HepG2 (cell line): ENCODE results near the gene CDRT15L2. TPM values are rescaled to one million over a fixed set of nuclear protein-coding genes. Genes with fewer than 3 reads are reported as not detected.
"Not testable (repeated sequence)": the region's sequence is repeated elsewhere in the genome, so short reads cannot be mapped to it uniquely, and the experiment has no call there.

ENCODE experiments used
- ATAC-seq: fragments of 200-7000 bp; cut with Tn5 transposase; 3 replicates; pipeline ENCODE4 v1.9.1; 2020; ENCODE audit warnings: mild to moderate bottlenecking, moderate library complexity
- Bru-seq: library from RNA; stranded (reverse); fragments of 400-500 nt; gene quantifications from one replicate; lab custom pipeline; 2021; lab: Mats Ljungman, UMichigan
- BruChase-seq, 2 experiments: library from RNA; stranded (reverse); fragments of 400-500 nt; gene quantifications; one replicate each; lab custom pipeline; 2021; lab: Mats Ljungman, UMichigan
- BruUV-seq: library from RNA; stranded (reverse); fragments of 400-500 nt; replicated peaks from 2 replicates; lab custom pipeline; 2021; lab: Mats Ljungman, UMichigan
- CTCF ChIA-PET: fragments of 300-600 bp; formaldehyde crosslinking; extraction: SDS; loops from one replicate; lab custom pipeline; 2021; ENCODE audit warnings: low total read pairs, inconsistent platforms, low intra/inter-chr PET ratio; lab: Yijun Ruan, JAX
- POLR2A ChIA-PET: fragments of 350-600 bp; sonication (Branson Sonifier 250); formaldehyde crosslinking; loops from one replicate; lab custom pipeline; 2020; ENCODE audit warnings: antibody characterized with exemption, inconsistent platforms; lab: Yijun Ruan, JAX
- DNase-seq: peaks from one replicate; pipeline ENCODE4 v3.0.0-alpha.2; 2015; ENCODE audit warnings: low spot score
- FAIRE-seq: peaks from 3 replicates; lab custom pipeline; 2011; peaks lifted over from hg19 to GRCh38; lab: Jason Lieb, UNC
- H2AFZ ChIP-seq: one replicate; pipeline ENCODE4 v1.6.1; 2011; ENCODE audit warnings: low read length, inconsistent platforms
- H3K27ac ChIP-seq: fragments of 300-600 bp; 3 replicates; pipeline ENCODE4 v1.8.0; 2011; ENCODE audit warnings: mixed run types, mild to moderate bottlenecking, mixed read lengths, low read length, inconsistent platforms; ENCODE audit not compliant: insufficient read depth; ENCODE audit errors: extremely low read length
- H3K27me3 ChIP-seq, 2 experiments: fragments of 200-600 bp in 1 of 2; 2 replicates in 1 of 2; 3 replicates in 1 of 2; pipeline versions ENCODE4 v1.6.0 to v1.8.0; 2011; ENCODE audit warnings: low read length in 2 of 2, mild to moderate bottlenecking in 2 of 2, moderate library complexity in 2 of 2, inconsistent platforms in 1 of 2; ENCODE audit not compliant: insufficient read depth in 2 of 2, control insufficient read depth in 1 of 2
- H3K36me3 ChIP-seq, 2 experiments: fragments of 200-600 bp in 1 of 2; replicated peaks in 1 of 2; 2 replicates in 1 of 2; 3 replicates in 1 of 2; pipeline versions ENCODE4 v1.5.1 to v1.8.0; 2011; ENCODE audit warnings: low read length in 2 of 2, inconsistent platforms in 1 of 2; ENCODE audit not compliant: insufficient read depth in 2 of 2, control insufficient read depth in 1 of 2
- H3K4me1 ChIP-seq: 2 replicates; pipeline ENCODE4 v1.5.1; 2012; ENCODE audit warnings: low read length, inconsistent platforms; ENCODE audit not compliant: insufficient read depth
- H3K4me2 ChIP-seq: 2 replicates; pipeline ENCODE4 v1.6.0; 2011; ENCODE audit warnings: low read depth, low read length, inconsistent platforms
- H3K4me3 ChIP-seq, 3 experiments: fragments of 200-600 bp in 1 of 3; sonication (generic), shearing (Covaris generic) in 1 of 3; replicated peaks in 1 of 3; 2 replicates each; pipeline ENCODE4 v1.5.1; 2011 to 2016; ENCODE audit warnings: low read length in 3 of 3, inconsistent platforms in 2 of 3, low read depth in 2 of 3, mild to moderate bottlenecking in 2 of 3, control low read depth in 1 of 3, mixed read lengths in 1 of 3; ENCODE audit not compliant: insufficient read depth in 1 of 3
- H3K79me2 ChIP-seq: one replicate; pipeline ENCODE4 v1.6.1; 2011; ENCODE audit warnings: low read length, inconsistent platforms; ENCODE audit not compliant: insufficient read depth
- H3K9ac ChIP-seq: 2 replicates; pipeline ENCODE4 v1.6.0; 2011; ENCODE audit warnings: mild to moderate bottlenecking, low read depth, low read length, inconsistent platforms; ENCODE audit not compliant: insufficient read depth
- H3K9me3 ChIP-seq: 2 replicates; pipeline ENCODE4 v1.5.1; 2012; ENCODE audit warnings: mild to moderate bottlenecking, low read length
- H4K20me1 ChIP-seq: 2 replicates; pipeline ENCODE4 v1.6.0; 2011; ENCODE audit warnings: inconsistent platforms, mild to moderate bottlenecking, low read length, moderate library complexity; ENCODE audit not compliant: insufficient read depth
- WGBS: methylation state at CpG from one replicate; pipeline ENCODE4 v1.1.6; 2017; ENCODE audit warnings: low lambda C conversion rate; 5-methylcytosine and 5-hydroxymethylcytosine counted together
- in situ Hi-C: cut with HindIII; loops from 2 replicates; pipeline ENCODE4 v1.10.0; 2017; ENCODE audit warnings: low pct_unique_long_range_greater_than_20kb; ENCODE audit not compliant: extremely low pct_ligation_motif_present
- intact Hi-C: fragments of 100-400 bp; cut with micrococcal nuclease; formaldehyde crosslinking; loops from one replicate; pipeline ENCODE4 v1.10.0; 2022; ENCODE audit not compliant: unreplicated experiment
- long read RNA-seq, 2 experiments: library from RNA in 1 of 2; library from polyadenylated mRNA in 1 of 2; stranded (forward) in 1 of 2; unstranded in 1 of 2; transcript quantifications; one replicate each; pipeline ENCODE4 v2.0.0, GENCODE V29; 2019 to 2022
- polyA minus RNA-seq, 3 experiments: library from RNA; depleted of rRNA, polyadenylated mRNA; stranded (reverse); fragments of >200 nt; gene quantifications; 2 replicates each; pipeline ENCODE4 v1.2.3, GENCODE V29; 2011; ENCODE audit warnings: low replicate concordance in 1 of 3
- polyA plus RNA-seq, 8 experiments: library from polyadenylated mRNA; depleted of rRNA in 3 of 8; stranded (reverse) in 7 of 8; unstranded in 1 of 8; fragments of >200 nt; fragmentation: Illumina TruSeq in 4 of 8; extraction: Trizol in 4 of 8; gene quantifications; 2 replicates each; pipeline versions ENCODE4 v1.2.1 to v1.2.3, GENCODE V29; 2011 to 2016; ENCODE audit warnings: low read depth in 4 of 8, missing spikeins in 1 of 8, mixed read lengths in 1 of 8; ENCODE audit not compliant: insufficient read depth in 1 of 8
- total RNA-seq, 5 experiments: library from RNA; depleted of rRNA; stranded (reverse); fragments of >200 nt; fragmentation: Illumina TruSeq; extraction: Trizol; gene quantifications; 2 replicates each; pipeline ENCODE4 v1.2.3, GENCODE V29; 2016; ENCODE audit warnings: low read depth in 1 of 5

CDRT15L2 gene
- total RNA-seq (2016; rRNA removed; fragmentation: Illumina TruSeq; extraction: Trizol), result not detected in 2 replicates
- not detected in 2 replicates for total RNA-seq (2016; cell fraction: cytosol; rRNA removed; fragmentation: Illumina TruSeq; extraction: Trizol; ENCODE audit: low read depth)
- not detected in 2 replicates for total RNA-seq (2016; cell fraction: insoluble cytoplasmic fraction; rRNA removed; fragmentation: Illumina TruSeq; extraction: Trizol)
- total RNA-seq (2016; cell fraction: membrane; rRNA removed; fragmentation: Illumina TruSeq; extraction: Trizol), result not detected in 2 replicates
- not detected in 2 replicates for total RNA-seq (2016; cell fraction: nucleus; rRNA removed; fragmentation: Illumina TruSeq; extraction: Trizol)
- polyA plus RNA-seq (2011; rRNA removed), result not detected in 2 replicates
- polyA plus RNA-seq (2011; cell fraction: cytosol; rRNA removed), result not detected in 2 replicates
- polyA plus RNA-seq (2011; cell fraction: nucleus; rRNA removed), result not detected in 2 replicates
- polyA plus RNA-seq (2012), result not detected in 2 replicates
- polyA plus RNA-seq (2016; cell fraction: cytosol; fragmentation: Illumina TruSeq; extraction: Trizol; ENCODE audit: low read depth), result not detected in 2 replicates
- polyA plus RNA-seq (2016; cell fraction: insoluble cytoplasmic fraction; fragmentation: Illumina TruSeq; extraction: Trizol; ENCODE audit: low read depth), result not detected in 2 replicates
- not detected in 2 replicates for polyA plus RNA-seq (2016; cell fraction: membrane; fragmentation: Illumina TruSeq; extraction: Trizol; ENCODE audit: low read depth)
- polyA plus RNA-seq (2016; cell fraction: nucleus; fragmentation: Illumina TruSeq; extraction: Trizol; ENCODE audit: insufficient read depth, low read depth), result not detected in 2 replicates
- polyA minus RNA-seq (2011; rRNA and poly(A)+ RNA removed; ENCODE audit: low replicate concordance), result not detected in 2 replicates
- polyA minus RNA-seq (2011; cell fraction: cytosol; rRNA and poly(A)+ RNA removed), result not detected in 2 replicates
- polyA minus RNA-seq (2011; cell fraction: nucleus; rRNA and poly(A)+ RNA removed), result not detected in 2 replicates
- Bru-seq, nascent RNA, result not detected
- BruChase-seq, experiment 1, labeled RNA remaining after a 6-hour chase, result not detected
- BruChase-seq, experiment 2, labeled RNA remaining after a 2-hour chase, result not detected
- long read RNA-seq, experiment 1, result 0 reads
- long read RNA-seq, experiment 2, result 0 reads

DNA sequence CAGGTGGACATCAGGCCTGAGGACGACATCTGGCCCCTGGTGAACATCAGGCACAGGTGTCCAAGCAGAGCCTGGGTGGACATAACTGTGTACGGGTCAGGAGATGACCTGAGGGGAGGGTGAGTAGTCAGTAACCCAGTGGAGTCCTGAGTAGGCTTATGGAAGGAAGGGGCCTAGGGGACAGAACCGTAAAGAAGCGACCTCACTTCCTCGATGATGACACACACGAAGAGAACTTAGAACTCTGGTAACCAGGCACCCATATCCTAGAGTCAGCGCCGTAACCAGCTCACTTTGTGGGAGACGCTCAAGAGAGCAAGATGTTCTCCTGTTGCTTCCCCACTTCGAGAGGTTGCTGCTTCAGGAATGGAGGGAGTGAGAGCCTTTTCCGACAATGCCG lies at the start of gene CDRT15L2:
CDRT15L2 (plus strand) TSS at position 301 of the 400 bp plus-strand sequence; CDS start at position 321, 20 bp downstream.
- WGBS, result 26% methylated on average over 8 of the region's 12 CpGs
- POLR2A ChIA-PET, intact Hi-C loops: not testable (repeated sequence)

DNA sequence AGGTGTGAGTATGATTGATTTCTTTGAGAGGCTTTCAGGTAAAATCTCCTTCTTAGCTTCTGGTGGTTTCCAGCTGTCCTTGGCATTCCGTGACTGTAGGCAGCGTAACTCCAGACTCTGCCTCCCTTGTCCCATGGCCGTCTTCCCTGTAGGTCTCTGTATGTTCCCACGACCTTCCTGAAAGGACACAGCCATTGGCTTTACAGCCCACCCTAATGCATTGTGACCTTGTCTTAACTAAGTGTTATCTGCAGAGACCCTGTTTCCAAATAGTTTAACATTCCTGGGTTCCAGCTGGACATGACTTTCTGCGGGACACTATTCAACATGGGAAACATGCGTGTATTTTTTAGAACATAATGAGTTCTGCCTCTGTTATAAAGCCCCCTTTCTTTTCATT lies 49.4 kb upstream of the CDRT15L2 start:
- ATAC-seq, FAIRE-seq: not testable (repeated sequence)

More for the DNA sequence above, at the start of gene CDRT15L2:
- H3K27me3 ChIP-seq, in situ Hi-C loops, H3K4me1 ChIP-seq, H3K36me3 ChIP-seq, H2AFZ ChIP-seq, H3K9me3 ChIP-seq, FAIRE-seq, H4K20me1 ChIP-seq, CTCF ChIA-PET, H3K79me2 ChIP-seq, DNase-seq, H3K9ac ChIP-seq, ATAC-seq, BruUV-seq, H3K4me3 ChIP-seq, H3K4me2 ChIP-seq, H3K27ac ChIP-seq: not testable (repeated sequence)

GRCh38 chr17:20532544-20533090 lies 46.9 kb upstream of the CDRT15L2 start:
- H3K9ac ChIP-seq, H3K27ac ChIP-seq, H3K4me3 ChIP-seq, CTCF ChIA-PET, in situ Hi-C loops, BruUV-seq, H3K9me3 ChIP-seq, H4K20me1 ChIP-seq, H3K79me2 ChIP-seq, intact Hi-C loops, POLR2A ChIA-PET, DNase-seq, ATAC-seq, FAIRE-seq, H3K4me2 ChIP-seq, H3K36me3 ChIP-seq, H2AFZ ChIP-seq, H3K27me3 ChIP-seq, H3K4me1 ChIP-seq: not testable (repeated sequence)
- WGBS, result 34% methylated on average over 17 of the region's 31 CpGs

More for the DNA sequence above, 49.4 kb upstream of the CDRT15L2 start:
- WGBS, result 15% methylated on average over 4 of the region's 6 CpGs
- H3K36me3 ChIP-seq, H3K27me3 ChIP-seq, H4K20me1 ChIP-seq, H3K4me1 ChIP-seq, POLR2A ChIA-PET, BruUV-seq, H3K27ac ChIP-seq, H3K4me2 ChIP-seq, H3K9me3 ChIP-seq, H3K9ac ChIP-seq, H3K4me3 ChIP-seq, intact Hi-C loops, CTCF ChIA-PET, in situ Hi-C loops, H3K79me2 ChIP-seq, DNase-seq, H2AFZ ChIP-seq: not testable (repeated sequence)
